Measurements from ENCODE around the gene NOS1AP. TPM values are rescaled to one million over a fixed set of nuclear protein-coding genes. Genes with fewer than 3 reads are reported as not detected.

NOS1AP gene
- total RNA-seq, 1 experiment from 2014 or later = 14.7 TPM

- H3K4me1 Mint-ChIP-seq = 0 out of 2 replicates have a peak, but pooled peaks cover 2% of the 10 kb centered on the region
- POLR2A ChIA-PET = no interaction called here
- CTCF ChIA-PET = interaction anchor here (1.6 kb wide), 1 partner anchor 15 kb away, joined by 5 read pairs; no protein-coding TSS in a partner anchor
- no peaks in the 10 kb centered on the region for H3K9me3 Mint-ChIP-seq
- H3K36me3 Mint-ChIP-seq = peaks cover 10% of the 10 kb centered on the region
- no peak overlapping the region for H3K27ac Mint-ChIP-seq
- H3K27me3 Mint-ChIP-seq (ENCODE audit: low read depth) = no peaks in the 10 kb centered on the region
- no peak for ATAC-seq
- no peak for DNase-seq (ENCODE audit: low spot score)
- no peak overlapping the region for H3K4me3 Mint-ChIP-seq
- TF ChIP-seq KAT7 (CRISPR knock-in tag; IDR thresholded peaks at IDR 0.05; ENCODE audit: borderline replicate concordance) = no peak
- TF ChIP-seq, protein P1, sequence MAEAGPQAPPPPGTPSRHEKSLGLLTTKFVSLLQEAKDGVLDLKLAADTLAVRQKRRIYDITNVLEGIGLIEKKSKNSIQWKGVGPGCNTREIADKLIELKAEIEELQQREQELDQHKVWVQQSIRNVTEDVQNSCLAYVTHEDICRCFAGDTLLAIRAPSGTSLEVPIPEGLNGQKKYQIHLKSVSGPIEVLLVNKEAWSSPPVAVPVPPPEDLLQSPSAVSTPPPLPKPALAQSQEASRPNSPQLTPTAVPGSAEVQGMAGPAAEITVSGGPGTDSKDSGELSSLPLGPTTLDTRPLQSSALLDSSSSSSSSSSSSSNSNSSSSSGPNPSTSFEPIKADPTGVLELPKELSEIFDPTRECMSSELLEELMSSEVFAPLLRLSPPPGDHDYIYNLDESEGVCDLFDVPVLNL (CRISPR knock-in tag; IDR thresholded peaks at IDR 0.05; ENCODE audit: borderline replicate concordance, low read depth) = no peak
- TF ChIP-seq MYBL2 (CRISPR knock-in tag; IDR thresholded peaks at IDR 0.05) = no peak
- TF ChIP-seq, protein P2, sequence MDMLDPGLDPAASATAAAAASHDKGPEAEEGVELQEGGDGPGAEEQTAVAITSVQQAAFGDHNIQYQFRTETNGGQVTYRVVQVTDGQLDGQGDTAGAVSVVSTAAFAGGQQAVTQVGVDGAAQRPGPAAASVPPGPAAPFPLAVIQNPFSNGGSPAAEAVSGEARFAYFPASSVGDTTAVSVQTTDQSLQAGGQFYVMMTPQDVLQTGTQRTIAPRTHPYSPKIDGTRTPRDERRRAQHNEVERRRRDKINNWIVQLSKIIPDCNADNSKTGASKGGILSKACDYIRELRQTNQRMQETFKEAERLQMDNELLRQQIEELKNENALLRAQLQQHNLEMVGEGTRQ (CRISPR knock-in tag; IDR thresholded peaks at IDR 0.05) = no peak
- no peak for TF ChIP-seq RELA (CRISPR knock-in tag; IDR thresholded peaks at IDR 0.05; ENCODE audit: borderline replicate concordance)
- no peak for TF ChIP-seq PRDM15 (CRISPR knock-in tag; IDR thresholded peaks at IDR 0.05)
- TF ChIP-seq ZNF416 (CRISPR knock-in tag; IDR thresholded peaks at IDR 0.05) = no peak
These were observed 273.0 kb downstream of the NOS1AP start for GRCh38 chr1:162342452-162342983.

DNA sequence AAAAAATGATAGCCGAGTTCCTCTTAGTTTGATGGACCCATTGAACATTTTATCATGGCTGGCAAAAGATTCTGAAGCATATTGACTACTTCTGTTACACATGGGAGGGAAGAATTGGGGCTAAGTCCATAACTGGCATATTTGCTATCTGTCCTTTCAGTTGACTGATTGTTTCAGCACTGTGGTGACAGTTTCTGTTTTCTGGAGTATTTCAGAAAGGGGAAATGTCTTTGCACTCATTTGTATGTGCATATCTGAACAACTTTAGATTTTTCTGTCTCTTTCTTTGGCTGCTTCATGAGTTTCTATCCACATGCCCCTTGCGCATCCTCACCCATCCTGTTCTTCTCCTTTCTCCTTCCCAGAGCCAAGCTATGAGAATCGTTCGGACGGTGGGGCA, 274.0 kb downstream of the NOS1AP start:
- POLR2A ChIA-PET = no interaction called here
- CTCF ChIA-PET = no interaction called here
- ATAC-seq (no peak), DNase-seq (ENCODE audit: low spot score) (no peak)
- H3K36me3 Mint-ChIP-seq = peaks cover 10% of the 10 kb centered on the region
- H3K27me3 Mint-ChIP-seq (ENCODE audit: low read depth) = no peaks in the 10 kb centered on the region
- H3K27ac Mint-ChIP-seq = no peak overlapping the region
- no peak overlapping the region for H3K4me3 Mint-ChIP-seq
- 0 out of 2 replicates have a peak, but pooled peaks cover 2% of the 10 kb centered on the region for H3K4me1 Mint-ChIP-seq
- TF ChIP-seq ZNF671 (CRISPR knock-in tag; IDR thresholded peaks at IDR 0.05) (no peak), CTCF (IDR thresholded peaks at IDR 0.05) (no peak)
- H3K9me3 Mint-ChIP-seq = no peaks in the 10 kb centered on the region

DNA sequence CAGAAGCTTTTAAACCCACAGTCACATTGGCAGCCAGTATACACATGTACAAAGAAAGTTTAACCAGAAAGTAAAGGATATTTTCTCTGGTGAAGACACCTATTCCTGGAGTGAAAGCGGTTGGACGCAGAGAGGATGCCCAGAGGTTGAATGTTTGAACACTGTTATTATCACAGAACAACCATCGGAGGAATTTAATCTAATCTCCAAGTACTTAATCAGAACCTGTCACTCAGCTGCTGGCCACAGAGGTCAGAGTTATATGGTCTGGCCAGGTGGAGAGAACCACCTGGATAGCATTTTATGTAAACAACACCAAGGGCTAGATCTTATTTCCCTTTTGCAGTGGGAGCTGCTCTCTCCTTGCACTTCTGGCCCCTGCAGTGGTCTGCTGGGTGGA, 277.8 kb downstream of the NOS1AP start:
- Mint-ChIP-seq H3K27ac (no peak overlapping the region), H3K9me3 (no peaks in the 10 kb centered on the region), H3K4me1 (peaks cover 3% of the 10 kb centered on the region; the same call in 1 of the 2 replicates), H3K4me3 (no peak overlapping the region), H3K36me3 (peaks cover 7% of the 10 kb centered on the region), H3K27me3 (ENCODE audit: low read depth) (no peaks in the 10 kb centered on the region)
- CTCF ChIA-PET = interaction anchor here (2.2 kb wide), 1 partner anchor 10 kb away, joined by 7 read pairs; no protein-coding TSS in a partner anchor
- TF ChIP-seq GTF2I (CRISPR knock-in tag; conservative IDR thresholded peaks at IDR 0.05) (no peak), NFYB (CRISPR knock-in tag; conservative IDR thresholded peaks at IDR 0.05; ENCODE audit: low read depth) (no peak), NR3C1 (CRISPR knock-in tag; conservative IDR thresholded peaks at IDR 0.05; ENCODE audit: low read depth) (no peak), ETV6 (CRISPR knock-in tag; IDR thresholded peaks at IDR 0.05) (no peak), IRF1 (CRISPR knock-in tag; IDR thresholded peaks at IDR 0.05) (no peak)
- TF ChIP-seq, protein P3, sequence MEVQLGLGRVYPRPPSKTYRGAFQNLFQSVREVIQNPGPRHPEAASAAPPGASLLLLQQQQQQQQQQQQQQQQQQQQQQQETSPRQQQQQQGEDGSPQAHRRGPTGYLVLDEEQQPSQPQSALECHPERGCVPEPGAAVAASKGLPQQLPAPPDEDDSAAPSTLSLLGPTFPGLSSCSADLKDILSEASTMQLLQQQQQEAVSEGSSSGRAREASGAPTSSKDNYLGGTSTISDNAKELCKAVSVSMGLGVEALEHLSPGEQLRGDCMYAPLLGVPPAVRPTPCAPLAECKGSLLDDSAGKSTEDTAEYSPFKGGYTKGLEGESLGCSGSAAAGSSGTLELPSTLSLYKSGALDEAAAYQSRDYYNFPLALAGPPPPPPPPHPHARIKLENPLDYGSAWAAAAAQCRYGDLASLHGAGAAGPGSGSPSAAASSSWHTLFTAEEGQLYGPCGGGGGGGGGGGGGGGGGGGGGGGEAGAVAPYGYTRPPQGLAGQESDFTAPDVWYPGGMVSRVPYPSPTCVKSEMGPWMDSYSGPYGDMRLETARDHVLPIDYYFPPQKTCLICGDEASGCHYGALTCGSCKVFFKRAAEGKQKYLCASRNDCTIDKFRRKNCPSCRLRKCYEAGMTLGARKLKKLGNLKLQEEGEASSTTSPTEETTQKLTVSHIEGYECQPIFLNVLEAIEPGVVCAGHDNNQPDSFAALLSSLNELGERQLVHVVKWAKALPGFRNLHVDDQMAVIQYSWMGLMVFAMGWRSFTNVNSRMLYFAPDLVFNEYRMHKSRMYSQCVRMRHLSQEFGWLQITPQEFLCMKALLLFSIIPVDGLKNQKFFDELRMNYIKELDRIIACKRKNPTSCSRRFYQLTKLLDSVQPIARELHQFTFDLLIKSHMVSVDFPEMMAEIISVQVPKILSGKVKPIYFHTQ (CRISPR knock-in tag; IDR thresholded peaks at IDR 0.05) = no peak
- ATAC-seq (no peak), DNase-seq (ENCODE audit: low spot score) (no peak)
- POLR2A ChIA-PET = no interaction called here

Measured in WTC11 (cell line).